GM10248 (cell line): Measurements from ENCODE around the gene PRICKLE4.

ENCODE experiments used
- CTCF ChIA-PET: fragments of 300-600 bp; sonication (Branson Sonifier 250); formaldehyde crosslinking; extraction: SDS; loops from one replicate; lab custom pipeline; 2021; ENCODE audit warnings: antibody characterized with exemption; lab: Yijun Ruan, JAX
- POLR2A ChIA-PET: fragments of 350-650 bp; sonication (Branson Sonifier 250); formaldehyde crosslinking; extraction: SDS; loops from one replicate; lab custom pipeline; 2020; ENCODE audit warnings: antibody characterized with exemption; lab: Yijun Ruan, JAX
- DNase-seq: peaks from one replicate; pipeline ENCODE4 v3.0.0; 2012; ENCODE audit errors: extremely low spot score
- TF ChIP-seq, protein P1 (sequence below): IDR thresholded peaks from 2 replicates; pipeline ENCODE4 v1.5.1; 2012; ENCODE audit warnings: mild to moderate bottlenecking, low read depth; ENCODE audit errors: extremely low read depth, missing control alignments, control extremely low read depth

PRICKLE4 gene

DNA sequence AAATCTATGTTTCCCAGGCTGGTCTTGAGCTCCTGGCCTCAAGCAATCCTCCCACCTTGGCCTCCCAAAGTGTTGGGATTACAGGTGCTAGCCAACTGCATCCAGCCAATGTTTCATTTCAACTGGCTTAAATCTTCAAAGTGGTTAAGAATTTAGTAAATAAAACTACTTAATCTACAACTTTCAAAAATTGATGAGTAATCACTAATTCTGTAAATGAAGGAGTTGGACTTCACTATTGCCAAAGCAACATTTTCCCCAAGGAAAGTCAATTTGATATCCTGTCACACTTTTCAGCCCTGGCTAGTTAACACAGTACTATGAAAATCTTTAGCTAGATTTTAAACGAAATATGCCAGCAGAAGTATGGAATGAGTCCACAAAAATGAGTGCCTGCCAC, 10.7 kb downstream of the PRICKLE4 start:
- ChIA-PET CTCF (interaction anchor here (1.3 to 1.9 kb wide), 5 partner anchors 9 to 253 kb away, joined by 3 to 8 read pairs (median 6); partner anchors contain the start of genes BYSL and MED20), POLR2A (interaction anchor here (0.6 kb wide), 1 partner anchor 26 kb away, joined by 3 read pairs; no protein-coding TSS in a partner anchor)
- TF ChIP-seq, protein P1, sequence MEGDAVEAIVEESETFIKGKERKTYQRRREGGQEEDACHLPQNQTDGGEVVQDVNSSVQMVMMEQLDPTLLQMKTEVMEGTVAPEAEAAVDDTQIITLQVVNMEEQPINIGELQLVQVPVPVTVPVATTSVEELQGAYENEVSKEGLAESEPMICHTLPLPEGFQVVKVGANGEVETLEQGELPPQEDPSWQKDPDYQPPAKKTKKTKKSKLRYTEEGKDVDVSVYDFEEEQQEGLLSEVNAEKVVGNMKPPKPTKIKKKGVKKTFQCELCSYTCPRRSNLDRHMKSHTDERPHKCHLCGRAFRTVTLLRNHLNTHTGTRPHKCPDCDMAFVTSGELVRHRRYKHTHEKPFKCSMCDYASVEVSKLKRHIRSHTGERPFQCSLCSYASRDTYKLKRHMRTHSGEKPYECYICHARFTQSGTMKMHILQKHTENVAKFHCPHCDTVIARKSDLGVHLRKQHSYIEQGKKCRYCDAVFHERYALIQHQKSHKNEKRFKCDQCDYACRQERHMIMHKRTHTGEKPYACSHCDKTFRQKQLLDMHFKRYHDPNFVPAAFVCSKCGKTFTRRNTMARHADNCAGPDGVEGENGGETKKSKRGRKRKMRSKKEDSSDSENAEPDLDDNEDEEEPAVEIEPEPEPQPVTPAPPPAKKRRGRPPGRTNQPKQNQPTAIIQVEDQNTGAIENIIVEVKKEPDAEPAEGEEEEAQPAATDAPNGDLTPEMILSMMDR: no peak
- DNase-seq: no peak

DNA sequence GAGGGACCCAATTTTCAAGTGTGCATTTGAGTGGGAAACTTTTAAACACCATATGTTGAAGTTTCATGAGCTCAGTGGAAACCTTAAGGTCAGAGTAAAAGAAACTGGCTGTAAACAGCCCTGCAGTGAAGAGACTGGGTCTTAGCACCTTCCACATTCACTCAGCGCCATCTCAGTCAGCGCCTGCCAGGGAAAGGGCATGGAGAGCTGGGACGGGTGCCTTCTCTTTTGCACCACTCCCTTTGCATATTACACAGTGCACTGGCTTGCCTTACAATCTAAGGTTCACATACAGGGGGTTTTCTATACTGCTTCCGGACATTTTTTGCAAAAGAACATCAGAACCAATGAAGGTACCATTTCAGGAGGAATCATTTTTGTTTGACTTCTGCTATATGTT, 11.4 kb downstream of the PRICKLE4 start:
- TF ChIP-seq, protein P1: no peak

DNA sequence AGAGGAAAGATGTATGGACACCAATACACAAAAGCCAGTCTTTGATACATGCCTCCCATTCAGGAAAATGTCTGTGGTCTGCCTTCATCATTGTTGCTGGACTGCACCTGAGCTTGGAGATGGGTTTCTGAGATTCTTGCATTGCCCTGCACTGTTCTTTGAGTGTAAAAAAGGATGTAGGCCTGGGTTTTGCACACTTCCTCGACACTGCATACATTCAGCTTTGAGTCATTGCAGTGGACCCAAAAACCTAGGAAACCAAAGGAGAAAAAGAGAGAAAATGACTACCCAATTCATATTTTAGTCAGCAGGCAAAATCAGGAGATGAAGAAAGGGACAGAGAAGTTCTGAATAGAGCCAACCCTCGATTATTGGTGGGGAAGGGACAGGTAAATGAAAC, 15.9 kb downstream of the PRICKLE4 start:
- DNase-seq: no peak
- TF ChIP-seq, protein P1: no peak
- ChIA-PET CTCF (interaction anchor here (1.0 to 2.0 kb wide), 4 partner anchors 9 to 248 kb away, joined by 3 to 7 read pairs (median 4); partner anchors contain the start of genes MED20 and TOMM6), POLR2A (no interaction called here)

More for the DNA sequence above, 11.4 kb downstream of the PRICKLE4 start:
- CTCF ChIA-PET: interaction anchor here (1.3 to 1.9 kb wide), 4 partner anchors 9 to 252 kb away, joined by 4 to 8 read pairs (median 6); partner anchors contain the start of genes BYSL and MED20
- POLR2A ChIA-PET: no interaction called here
- no peak for DNase-seq

DNA sequence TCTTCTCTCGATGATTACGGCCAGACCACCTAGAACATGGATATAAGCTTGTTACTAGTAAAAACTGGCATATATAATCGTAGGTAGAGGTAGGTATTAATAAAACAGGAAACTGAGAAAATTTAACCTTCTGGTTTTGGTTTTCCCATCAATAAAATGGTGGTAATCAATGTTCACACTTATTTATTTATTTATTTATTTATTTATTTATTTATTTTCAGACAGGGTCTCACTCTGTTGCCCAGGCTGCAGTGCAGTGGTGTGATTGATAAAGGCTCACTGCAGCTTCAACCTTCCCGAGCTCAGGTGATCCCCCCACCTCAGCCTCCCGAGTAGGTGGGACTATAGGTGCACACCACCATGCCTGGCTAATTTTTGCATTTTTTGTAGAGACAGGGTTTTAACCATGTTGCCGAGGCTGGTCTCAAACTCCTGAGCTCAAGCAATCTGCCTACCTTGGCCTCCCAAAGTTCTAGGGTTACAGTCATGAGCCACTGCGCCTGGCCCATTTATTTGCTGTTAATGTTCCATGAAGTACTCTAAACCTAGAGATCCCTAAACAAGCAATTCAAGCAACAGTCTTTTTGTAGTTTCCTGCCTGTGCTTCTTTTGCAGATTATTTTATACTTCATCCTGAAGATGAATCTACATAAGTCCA, 18.4 kb downstream of the PRICKLE4 start:
- no peak for DNase-seq
- CTCF ChIA-PET: interaction anchor here (3.6 kb wide), 2 partner anchors 12 to 245 kb away, joined by 29 to 38 read pairs; partner anchors contain the start of gene TOMM6
- POLR2A ChIA-PET: no interaction called here
- TF ChIP-seq, protein P1: no peak

DNA sequence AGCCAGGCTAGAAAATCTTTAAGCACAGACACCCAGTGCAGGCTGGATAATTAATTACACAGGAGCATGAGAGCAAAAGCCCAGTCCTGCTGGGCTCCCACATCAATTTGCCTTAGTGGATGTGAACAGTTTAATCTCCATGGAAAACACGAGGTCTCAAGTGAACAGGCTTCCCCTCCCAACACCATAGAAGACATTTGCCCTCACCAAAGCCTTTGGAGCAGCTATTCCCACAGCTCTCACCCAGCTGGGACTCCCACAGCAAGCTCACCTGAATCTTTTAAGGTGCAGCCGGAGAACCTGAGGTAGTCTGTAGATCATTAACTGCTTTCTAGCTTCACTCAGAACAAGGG, 19.0 kb downstream of the PRICKLE4 start:
- CTCF ChIA-PET: interaction anchor here (2.2 to 3.6 kb wide), 3 partner anchors 8 to 245 kb away, joined by 8 to 38 read pairs (median 29); partner anchors contain the start of gene TOMM6

DNA sequence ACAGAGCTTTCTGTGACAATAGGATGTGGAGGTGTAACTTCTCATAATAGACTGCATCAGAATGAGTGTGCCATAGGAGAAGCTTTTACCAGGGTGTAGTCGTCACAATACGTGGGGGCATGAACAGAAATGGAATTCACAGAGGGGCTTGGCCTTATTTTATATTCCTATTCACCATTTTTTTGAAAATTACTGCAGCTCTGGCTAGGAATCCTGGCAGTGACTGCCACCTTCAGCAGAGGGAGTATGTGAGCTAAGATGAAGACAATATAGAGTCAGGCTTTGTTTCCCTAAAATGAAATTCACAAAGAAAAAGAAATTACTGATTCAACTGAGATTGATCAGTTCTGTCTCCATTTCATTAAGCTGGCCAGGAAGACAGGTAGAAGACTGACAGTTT, 20.8 kb downstream of the PRICKLE4 start:
- DNase-seq: no peak
- ChIA-PET POLR2A (no interaction called here), CTCF (interaction anchor here (0.8 to 3.6 kb wide), 18 partner anchors 10 to 266 kb away, joined by 3 to 38 read pairs (median 3); partner anchors contain the start of gene TOMM6)
- TF ChIP-seq, protein P1: peak; percentile 54

More for the DNA sequence above, 19.0 kb downstream of the PRICKLE4 start:
- TF ChIP-seq, protein P1: no peak
- no peak for DNase-seq
- POLR2A ChIA-PET: no interaction called here
